OCI-LY1 (cell line): Measurements from ENCODE around the gene KIF17.

Source experiments
- H2AFZ ChIP-seq: fragments of 200-600 bp; sonication (generic), shearing (Covaris generic); 2 replicates; pipeline ENCODE4 v1.6.0; 2014; ENCODE audit warnings: antibody characterized with exemption, mild to moderate bottlenecking, low read length
- H3F3A ChIP-seq: fragments of 200-600 bp; sonication (generic), shearing (Covaris generic); 2 replicates; pipeline ENCODE4 v1.6.0; 2014; ENCODE audit warnings: mild to moderate bottlenecking, antibody characterized with exemption, low read length, moderate library complexity; ENCODE audit not compliant: insufficient read depth
- H3K27ac ChIP-seq: fragments of 200-600 bp; sonication (generic); 2 replicates; pipeline ENCODE4 v1.5.1; 2014; ENCODE audit warnings: low read length, mixed run types, mild to moderate bottlenecking, low read depth; ENCODE audit not compliant: poor library complexity, severe bottlenecking
- H3K27me3 ChIP-seq: fragments of 200-600 bp; sonication (generic); 2 replicates; pipeline ENCODE4 v1.6.0; 2014; ENCODE audit warnings: antibody characterized with exemption, mild to moderate bottlenecking, low read length, moderate library complexity; ENCODE audit not compliant: insufficient read depth
- H3K36me3 ChIP-seq: fragments of 200-600 bp; sonication (generic); 2 replicates; pipeline ENCODE4 v1.6.1; 2014; ENCODE audit warnings: mild to moderate bottlenecking, antibody characterized with exemption, low read length, moderate library complexity, mixed read lengths; ENCODE audit not compliant: insufficient read depth
- H3K4me1 ChIP-seq: fragments of 200-600 bp; sonication (generic); 2 replicates; pipeline ENCODE4 v1.5.1; 2014; ENCODE audit warnings: mild to moderate bottlenecking, low read length, moderate library complexity; ENCODE audit not compliant: insufficient read depth, severe bottlenecking
- H3K4me2 ChIP-seq: fragments of 200-600 bp; sonication (generic), shearing (Covaris generic); 2 replicates; pipeline ENCODE4 v1.6.1; 2014; ENCODE audit warnings: low read length
- H3K4me3 ChIP-seq: fragments of 200-600 bp; sonication (generic); 2 replicates; pipeline ENCODE4 v1.5.1; 2014; ENCODE audit warnings: low read length, low read depth, mild to moderate bottlenecking, mixed read lengths; ENCODE audit not compliant: poor library complexity, severe bottlenecking
- H3K79me2 ChIP-seq: fragments of 200-600 bp; shearing (Covaris generic); 2 replicates; pipeline ENCODE4 v1.6.1; 2016; ENCODE audit warnings: mixed run types, low read length, mixed read lengths; ENCODE audit not compliant: insufficient read depth
- H3K9ac ChIP-seq: fragments of 200-600 bp; sonication (generic), shearing (Covaris generic); 2 replicates; pipeline ENCODE4 v1.6.1; 2014; ENCODE audit warnings: mild to moderate bottlenecking, low read length, mixed read lengths
- H3K9me2 ChIP-seq: fragments of 200-600 bp; sonication (generic), shearing (Covaris generic); 2 replicates; pipeline ENCODE4 v1.6.1; 2014; ENCODE audit warnings: low read depth, mild to moderate bottlenecking, low read length, mixed read lengths
- H3K9me3 ChIP-seq: fragments of 200-600 bp; shearing (Covaris generic); 2 replicates; pipeline ENCODE4 v1.6.1; 2014; ENCODE audit warnings: low read length, mixed read lengths
- H4K20me1 ChIP-seq: fragments of 200-600 bp; sonication (generic), shearing (Covaris generic); 2 replicates; pipeline ENCODE4 v1.6.0; 2016; ENCODE audit warnings: mild to moderate bottlenecking, low read length; ENCODE audit not compliant: insufficient read depth
- CTCF ChIP-seq: fragments of 200-600 bp; sonication (generic), shearing (Covaris generic); IDR thresholded peaks from 2 replicates; pipeline ENCODE4 v1.5.1; 2017; ENCODE audit warnings: mild to moderate bottlenecking, antibody characterized with exemption, low read length, moderate library complexity, mixed read lengths
- EZH2 ChIP-seq: fragments of 200-600 bp; sonication (generic), shearing (Covaris generic); IDR thresholded peaks from 2 replicates; pipeline ENCODE4 v1.8.0; 2017; ENCODE audit warnings: borderline replicate concordance, mixed run types, mild to moderate bottlenecking, antibody characterized with exemption, low read length, moderate library complexity, mixed read lengths

The KIF17 gene

GRCh38 chr1:20654104-20654690, 63.6 kb downstream of the KIF17 start:
- Histone ChIP-seq H3F3A (no peaks in the 10 kb centered on the region), H3K9me2 (no peaks in the 10 kb centered on the region), H3K9ac (no peak overlapping the region), H4K20me1 (no peaks in the 10 kb centered on the region), H3K4me1 (peaks cover 13% of the 10 kb centered on the region), H3K4me2 (no peak overlapping the region), H3K9me3 (no peaks in the 10 kb centered on the region), H3K4me3 (no peak overlapping the region), H2AFZ (no peak overlapping the region), H3K27ac (no peak overlapping the region), H3K27me3 (no peaks in the 10 kb centered on the region), H3K79me2 (peaks cover 12% of the 10 kb centered on the region), H3K36me3 (peaks cover 89% of the 10 kb centered on the region)
- TF ChIP-seq CTCF = no peak
- no peak for TF ChIP-seq EZH2

- Histone ChIP-seq H3K36me3 (peaks cover 79% of the 10 kb centered on the region), H3K27ac (no peak overlapping the region), H3K9me2 (no peaks in the 10 kb centered on the region), H2AFZ (no peak overlapping the region), H3K27me3 (no peaks in the 10 kb centered on the region), H3K4me1 (no peaks in the 10 kb centered on the region), H3F3A (no peaks in the 10 kb centered on the region), H3K4me3 (no peak overlapping the region), H3K9me3 (no peaks in the 10 kb centered on the region), H3K79me2 (no peaks in the 10 kb centered on the region), H3K9ac (no peak overlapping the region), H4K20me1 (no peaks in the 10 kb centered on the region), H3K4me2 (no peak overlapping the region)
- TF ChIP-seq CTCF (no peak), EZH2 (no peak)
These were observed 65.5 kb downstream of the KIF17 start for GRCh38 chr1:20652300-20652699.

GRCh38 chr1:20648946-20649345, 68.9 kb downstream of the KIF17 start:
- TF ChIP-seq CTCF (no peak), EZH2 (no peak)
- H3K4me1 ChIP-seq = no peaks in the 10 kb centered on the region
- H3K9me2 ChIP-seq = no peaks in the 10 kb centered on the region
- H2AFZ ChIP-seq = no peak overlapping the region
- peaks cover 49% of the 10 kb centered on the region for H3K36me3 ChIP-seq
- H3K9ac ChIP-seq = no peak overlapping the region
- H3F3A ChIP-seq = no peaks in the 10 kb centered on the region
- no peaks in the 10 kb centered on the region for H3K79me2 ChIP-seq
- no peak overlapping the region for H3K27ac ChIP-seq
- H3K4me2 ChIP-seq = no peak overlapping the region
- H3K9me3 ChIP-seq = no peaks in the 10 kb centered on the region
- no peak overlapping the region for H3K4me3 ChIP-seq
- no peaks in the 10 kb centered on the region for H3K27me3 ChIP-seq
- no peaks in the 10 kb centered on the region for H4K20me1 ChIP-seq
